ENCODE measurements around the gene VCL. TPM values are rescaled to one million over a fixed set of nuclear protein-coding genes. Genes with fewer than 3 reads are reported as not detected.

Gene VCL
- polyA plus RNA-seq, 1 donor from 2014 or later: 11.2 TPM

DNA sequence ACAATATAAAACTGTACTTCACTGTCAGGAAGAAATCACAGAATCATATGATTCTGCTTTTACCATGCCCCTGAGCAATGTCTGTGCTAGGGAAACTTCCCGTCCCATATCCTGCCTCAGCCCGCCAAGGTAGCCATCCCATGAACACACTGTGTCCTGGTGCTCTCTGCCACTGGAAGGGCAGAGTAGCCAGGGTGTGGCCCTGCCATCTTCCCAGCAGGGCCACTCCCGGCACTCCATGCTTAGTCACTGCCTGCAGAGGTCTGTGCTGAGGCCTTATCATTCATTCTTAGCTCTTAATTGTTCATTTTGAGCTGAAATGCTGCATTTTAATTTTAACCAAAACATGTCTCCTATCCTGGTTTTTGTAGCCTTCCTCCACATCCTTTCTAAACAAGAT, 120.9 kb downstream of the VCL start:
- H3F3A ChIP-seq (ENCODE audit: insufficient read depth, low read length, poor library complexity, severe bottlenecking): no peaks in the 10 kb centered on the region
- no peaks in the 10 kb centered on the region for H3K36me3 ChIP-seq (ENCODE audit: insufficient read depth, low read length)
- H3K27ac ChIP-seq (ENCODE audit: low read length): no peak overlapping the region
- no peak overlapping the region for H3K4me2 ChIP-seq (ENCODE audit: low read length)
- no peaks in the 10 kb centered on the region for H4K20me1 ChIP-seq (ENCODE audit: insufficient read depth)
- no peaks in the 10 kb centered on the region for H3K9me3 ChIP-seq (ENCODE audit: low read length)
- H3K79me2 ChIP-seq (replicated peaks; ENCODE audit: insufficient read depth, low read length): no peaks in the 10 kb centered on the region
- no peaks in the 10 kb centered on the region for H3K27me3 ChIP-seq (ENCODE audit: insufficient read depth, low read depth, low read length)
- TF ChIP-seq EP300 (conservative IDR thresholded peaks at IDR 0.05; ENCODE audit: poor library complexity, severe bottlenecking) (no peak), TAF1 (IDR thresholded peaks at IDR 0.05; ENCODE audit: low read depth) (no peak), SMC3 (conservative IDR thresholded peaks at IDR 0.05; ENCODE audit: poor library complexity) (no peak), RAD21 (conservative IDR thresholded peaks at IDR 0.05) (no peak), MXI1 (conservative IDR thresholded peaks at IDR 0.05; ENCODE audit: poor library complexity, severe bottlenecking) (no peak), POLR2AphosphoS5 (IDR thresholded peaks at IDR 0.05) (no peak), EZH2 (IDR thresholded peaks at IDR 0.05; ENCODE audit: borderline replicate concordance, insufficient read depth, low read length, poor library complexity, severe bottlenecking) (no peak)
- TF ChIP-seq, protein P1, sequence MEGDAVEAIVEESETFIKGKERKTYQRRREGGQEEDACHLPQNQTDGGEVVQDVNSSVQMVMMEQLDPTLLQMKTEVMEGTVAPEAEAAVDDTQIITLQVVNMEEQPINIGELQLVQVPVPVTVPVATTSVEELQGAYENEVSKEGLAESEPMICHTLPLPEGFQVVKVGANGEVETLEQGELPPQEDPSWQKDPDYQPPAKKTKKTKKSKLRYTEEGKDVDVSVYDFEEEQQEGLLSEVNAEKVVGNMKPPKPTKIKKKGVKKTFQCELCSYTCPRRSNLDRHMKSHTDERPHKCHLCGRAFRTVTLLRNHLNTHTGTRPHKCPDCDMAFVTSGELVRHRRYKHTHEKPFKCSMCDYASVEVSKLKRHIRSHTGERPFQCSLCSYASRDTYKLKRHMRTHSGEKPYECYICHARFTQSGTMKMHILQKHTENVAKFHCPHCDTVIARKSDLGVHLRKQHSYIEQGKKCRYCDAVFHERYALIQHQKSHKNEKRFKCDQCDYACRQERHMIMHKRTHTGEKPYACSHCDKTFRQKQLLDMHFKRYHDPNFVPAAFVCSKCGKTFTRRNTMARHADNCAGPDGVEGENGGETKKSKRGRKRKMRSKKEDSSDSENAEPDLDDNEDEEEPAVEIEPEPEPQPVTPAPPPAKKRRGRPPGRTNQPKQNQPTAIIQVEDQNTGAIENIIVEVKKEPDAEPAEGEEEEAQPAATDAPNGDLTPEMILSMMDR (IDR thresholded peaks at IDR 0.05; ENCODE audit: poor library complexity, severe bottlenecking): no peak
- TF ChIP-seq, protein P2, sequence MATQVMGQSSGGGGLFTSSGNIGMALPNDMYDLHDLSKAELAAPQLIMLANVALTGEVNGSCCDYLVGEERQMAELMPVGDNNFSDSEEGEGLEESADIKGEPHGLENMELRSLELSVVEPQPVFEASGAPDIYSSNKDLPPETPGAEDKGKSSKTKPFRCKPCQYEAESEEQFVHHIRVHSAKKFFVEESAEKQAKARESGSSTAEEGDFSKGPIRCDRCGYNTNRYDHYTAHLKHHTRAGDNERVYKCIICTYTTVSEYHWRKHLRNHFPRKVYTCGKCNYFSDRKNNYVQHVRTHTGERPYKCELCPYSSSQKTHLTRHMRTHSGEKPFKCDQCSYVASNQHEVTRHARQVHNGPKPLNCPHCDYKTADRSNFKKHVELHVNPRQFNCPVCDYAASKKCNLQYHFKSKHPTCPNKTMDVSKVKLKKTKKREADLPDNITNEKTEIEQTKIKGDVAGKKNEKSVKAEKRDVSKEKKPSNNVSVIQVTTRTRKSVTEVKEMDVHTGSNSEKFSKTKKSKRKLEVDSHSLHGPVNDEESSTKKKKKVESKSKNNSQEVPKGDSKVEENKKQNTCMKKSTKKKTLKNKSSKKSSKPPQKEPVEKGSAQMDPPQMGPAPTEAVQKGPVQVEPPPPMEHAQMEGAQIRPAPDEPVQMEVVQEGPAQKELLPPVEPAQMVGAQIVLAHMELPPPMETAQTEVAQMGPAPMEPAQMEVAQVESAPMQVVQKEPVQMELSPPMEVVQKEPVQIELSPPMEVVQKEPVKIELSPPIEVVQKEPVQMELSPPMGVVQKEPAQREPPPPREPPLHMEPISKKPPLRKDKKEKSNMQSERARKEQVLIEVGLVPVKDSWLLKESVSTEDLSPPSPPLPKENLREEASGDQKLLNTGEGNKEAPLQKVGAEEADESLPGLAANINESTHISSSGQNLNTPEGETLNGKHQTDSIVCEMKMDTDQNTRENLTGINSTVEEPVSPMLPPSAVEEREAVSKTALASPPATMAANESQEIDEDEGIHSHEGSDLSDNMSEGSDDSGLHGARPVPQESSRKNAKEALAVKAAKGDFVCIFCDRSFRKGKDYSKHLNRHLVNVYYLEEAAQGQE (IDR thresholded peaks at IDR 0.05; ENCODE audit: borderline replicate concordance): no peak
- no peak overlapping the region for H3K4me3 ChIP-seq (ENCODE audit: low read length)
- H3K9ac ChIP-seq (ENCODE audit: low read length): no peak overlapping the region
- no peak overlapping the region for H2AFZ ChIP-seq (ENCODE audit: low read depth, low read length)
- H3K9me2 ChIP-seq (ENCODE audit: insufficient read depth, low read length): no peaks in the 10 kb centered on the region

DNA sequence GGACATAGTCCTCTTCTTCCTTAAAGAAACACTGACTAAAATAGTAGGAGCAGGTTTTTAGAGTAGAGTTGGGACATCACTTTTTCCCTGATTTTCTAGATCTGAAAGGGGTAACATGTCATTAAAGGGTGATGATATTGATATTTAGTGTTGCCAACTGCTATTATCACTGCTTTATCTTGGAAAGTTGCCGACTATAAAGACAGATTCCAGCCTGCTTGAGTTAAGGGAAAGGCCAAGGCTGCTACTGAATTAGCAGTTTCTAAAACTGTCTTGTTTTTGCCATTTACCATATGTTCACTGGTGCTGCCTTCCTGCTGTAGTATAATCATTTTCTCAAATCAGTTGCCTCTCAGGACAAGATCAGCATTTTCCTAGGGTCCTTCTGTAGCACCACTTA, 123.0 kb downstream of the VCL start:
- Histone ChIP-seq H2AFZ (ENCODE audit: low read depth, low read length) (no peak overlapping the region), H3K4me2 (ENCODE audit: low read length) (no peak overlapping the region), H3K9me3 (ENCODE audit: low read length) (no peaks in the 10 kb centered on the region), H3K27me3 (ENCODE audit: insufficient read depth, low read depth, low read length) (no peaks in the 10 kb centered on the region), H3K9ac (ENCODE audit: low read length) (no peak overlapping the region), H3K36me3 (ENCODE audit: insufficient read depth, low read length) (no peaks in the 10 kb centered on the region), H3K79me2 (replicated peaks; ENCODE audit: insufficient read depth, low read length) (no peaks in the 10 kb centered on the region), H3F3A (ENCODE audit: insufficient read depth, low read length, poor library complexity, severe bottlenecking) (no peaks in the 10 kb centered on the region), H3K9me2 (ENCODE audit: insufficient read depth, low read length) (no peaks in the 10 kb centered on the region), H4K20me1 (ENCODE audit: insufficient read depth) (no peaks in the 10 kb centered on the region), H3K27ac (ENCODE audit: low read length) (no peak overlapping the region), H3K4me3 (ENCODE audit: low read length) (no peak overlapping the region)
- TF ChIP-seq RAD21 (conservative IDR thresholded peaks at IDR 0.05) (no peak), EP300 (conservative IDR thresholded peaks at IDR 0.05; ENCODE audit: poor library complexity, severe bottlenecking) (no peak), POLR2AphosphoS5 (IDR thresholded peaks at IDR 0.05) (no peak), SMC3 (conservative IDR thresholded peaks at IDR 0.05; ENCODE audit: poor library complexity) (no peak), MXI1 (conservative IDR thresholded peaks at IDR 0.05; ENCODE audit: poor library complexity, severe bottlenecking) (no peak), TAF1 (IDR thresholded peaks at IDR 0.05; ENCODE audit: low read depth) (no peak), EZH2 (IDR thresholded peaks at IDR 0.05; ENCODE audit: borderline replicate concordance, insufficient read depth, low read length, poor library complexity, severe bottlenecking) (no peak)
- TF ChIP-seq, protein P1 (IDR thresholded peaks at IDR 0.05; ENCODE audit: poor library complexity, severe bottlenecking): no peak
- TF ChIP-seq, protein P2 (IDR thresholded peaks at IDR 0.05; ENCODE audit: borderline replicate concordance): no peak
